H4 (cell line): ENCODE data around the gene ALPL. TPM values are rescaled to one million over a fixed set of nuclear protein-coding genes. Genes with fewer than 3 reads are reported as not detected.

Experiments
- DNase-seq: peaks from one replicate; pipeline ENCODE4 v3.0.0-alpha.2; 2015; ENCODE audit warnings: low spot score
- total RNA-seq: library from RNA; depleted of rRNA; stranded (reverse); fragments of >200 nt; shearing (Covaris generic); gene quantifications from 2 replicates; pipeline ENCODE4 v1.2.3, GENCODE V29; 2014

The ALPL gene
- total RNA-seq, 1 experiment from 2014 or later, result not detected

DNA sequence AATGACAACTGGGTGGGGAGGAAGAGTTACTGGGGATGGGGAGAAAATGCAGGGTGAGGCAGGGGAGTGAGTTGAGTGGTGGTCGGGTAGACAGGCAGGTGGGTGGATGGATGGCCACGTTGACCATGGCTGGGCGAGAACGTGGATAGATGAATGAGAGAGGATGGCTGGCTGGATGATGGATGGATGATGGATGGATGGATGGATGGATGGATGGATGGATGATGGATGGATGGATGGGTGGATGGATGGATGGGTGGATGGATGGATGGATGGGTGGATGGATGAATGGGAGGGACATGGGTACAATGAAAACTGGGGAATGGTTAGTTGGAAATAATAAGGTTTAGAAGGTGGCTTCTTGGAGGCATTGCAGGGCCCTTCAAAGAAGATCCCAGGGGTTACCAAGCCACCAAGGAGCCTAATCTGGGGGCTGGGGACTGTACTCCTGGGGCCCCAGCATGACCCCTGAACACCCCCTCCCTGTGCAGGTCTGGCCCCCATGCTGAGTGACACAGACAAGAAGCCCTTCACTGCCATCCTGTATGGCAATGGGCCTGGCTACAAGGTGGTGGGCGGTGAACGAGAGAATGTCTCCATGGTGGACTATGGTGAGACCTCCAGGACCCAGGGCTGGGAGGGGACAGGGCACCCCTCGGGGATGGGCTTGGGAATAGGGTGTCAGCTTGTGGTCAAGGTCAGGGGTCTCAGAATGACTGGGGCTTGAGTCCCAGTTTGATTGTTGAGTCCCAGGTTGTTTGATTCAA is 67.0 kb downstream of the ALPL start:
- no peak for DNase-seq

DNA sequence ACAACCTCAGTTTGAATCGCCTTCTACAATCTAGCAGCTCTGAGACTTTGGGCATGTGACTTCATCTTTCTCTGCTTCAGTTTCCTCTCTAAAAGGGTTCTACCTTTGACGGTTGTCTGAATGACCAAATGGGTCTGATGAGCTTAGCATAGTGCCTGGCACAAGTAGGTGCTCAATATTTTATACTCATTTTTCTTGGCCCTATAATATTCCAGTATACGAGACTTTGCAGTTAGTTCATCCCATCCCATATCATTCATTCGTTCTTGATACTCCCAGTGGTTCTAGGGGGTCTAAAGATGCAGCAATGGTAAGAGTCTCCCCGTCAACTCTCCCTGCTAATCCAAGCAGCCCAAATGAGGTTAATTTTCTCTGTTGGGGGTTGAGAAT is 67.6 kb downstream of the ALPL start:
- DNase-seq, result no peak

DNA sequence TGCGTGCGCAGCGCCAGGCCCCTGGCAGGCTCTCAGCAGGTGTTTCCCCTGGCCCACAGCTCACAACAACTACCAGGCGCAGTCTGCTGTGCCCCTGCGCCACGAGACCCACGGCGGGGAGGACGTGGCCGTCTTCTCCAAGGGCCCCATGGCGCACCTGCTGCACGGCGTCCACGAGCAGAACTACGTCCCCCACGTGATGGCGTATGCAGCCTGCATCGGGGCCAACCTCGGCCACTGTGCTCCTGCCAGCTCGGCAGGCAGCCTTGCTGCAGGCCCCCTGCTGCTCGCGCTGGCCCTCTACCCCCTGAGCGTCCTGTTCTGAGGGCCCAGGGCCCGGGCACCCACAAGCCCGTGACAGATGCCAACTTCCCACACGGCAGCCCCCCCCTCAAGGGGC is 68.1 kb downstream of the ALPL start:
- DNase-seq, result no peak

- DNase-seq, result no peak
Measured at GRCh38 chr1:21577933-21578332, 68.7 kb downstream of the ALPL start.

GRCh38 chr1:21579791-21580190 is 70.6 kb downstream of the ALPL start:
- DNase-seq, result no peak

- DNase-seq, result no peak
Measured at GRCh38 chr1:21584096-21584495, 74.9 kb downstream of the ALPL start.

GRCh38 chr1:21585037-21585436 is 75.8 kb downstream of the ALPL start:
- DNase-seq, result no peak

DNA sequence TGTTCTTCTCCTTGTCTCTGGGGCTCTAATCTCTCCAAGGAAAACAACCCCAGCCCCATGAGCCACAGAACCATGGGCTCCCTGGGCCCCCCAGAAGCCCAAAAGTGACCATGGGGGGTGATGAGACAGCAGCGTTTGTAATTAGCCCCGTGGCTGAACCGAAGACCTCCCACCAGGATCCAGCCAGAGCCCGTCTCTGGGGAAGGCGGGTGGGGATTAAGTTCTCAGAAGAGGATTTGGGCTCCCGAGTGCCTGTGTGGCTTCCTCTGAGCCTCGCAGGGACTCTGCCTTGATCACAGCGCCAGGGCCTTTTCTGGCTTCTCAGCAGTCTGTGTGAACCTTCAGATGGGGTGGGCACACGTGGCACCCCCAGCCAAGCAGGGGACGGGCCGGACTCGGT is 77.0 kb downstream of the ALPL start:
- DNase-seq, result no peak

DNA sequence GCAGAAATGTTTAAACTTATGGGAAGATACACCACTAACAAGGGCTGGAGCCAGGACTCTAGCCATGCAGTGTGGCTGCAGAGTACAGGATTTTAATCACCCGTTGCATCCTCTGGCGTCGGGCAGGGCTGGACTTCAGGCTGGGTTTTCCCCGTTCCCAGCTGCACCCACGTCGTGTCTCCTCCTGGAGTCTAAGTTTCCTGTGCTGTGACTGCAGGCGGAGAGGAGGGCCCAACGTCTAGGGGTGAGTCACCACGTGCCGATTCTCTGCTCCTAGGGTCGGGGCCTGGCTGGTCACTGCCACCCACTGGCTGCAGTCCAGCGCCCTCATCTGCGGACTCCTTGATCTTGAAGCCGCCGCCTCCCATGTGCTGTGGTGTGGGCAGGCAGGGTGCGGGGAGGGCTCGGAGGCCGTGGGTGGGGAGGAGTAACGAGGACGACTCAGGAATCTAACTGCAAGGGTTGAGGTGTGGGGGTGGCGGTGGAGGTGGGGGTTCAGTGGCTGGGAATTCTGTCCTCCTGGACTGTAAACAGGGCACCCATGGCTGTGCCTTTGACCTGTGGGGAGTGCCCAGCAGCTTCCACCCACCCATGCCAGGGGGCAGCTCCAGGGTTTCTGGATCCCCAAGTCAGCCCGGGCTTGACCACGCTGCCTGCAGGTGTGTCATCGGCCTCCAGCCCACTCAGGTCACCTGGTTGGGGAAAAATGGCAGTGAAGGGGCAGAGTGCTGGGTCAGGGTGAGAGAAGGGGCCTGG is 77.8 kb downstream of the ALPL start:
- peak; percentile 89 for DNase-seq

GRCh38 chr1:21587602-21587953 is 78.4 kb downstream of the ALPL start:
- no peak for DNase-seq

- no peak for DNase-seq
Measured at GRCh38 chr1:21589618-21590017, 80.4 kb downstream of the ALPL start.

DNA sequence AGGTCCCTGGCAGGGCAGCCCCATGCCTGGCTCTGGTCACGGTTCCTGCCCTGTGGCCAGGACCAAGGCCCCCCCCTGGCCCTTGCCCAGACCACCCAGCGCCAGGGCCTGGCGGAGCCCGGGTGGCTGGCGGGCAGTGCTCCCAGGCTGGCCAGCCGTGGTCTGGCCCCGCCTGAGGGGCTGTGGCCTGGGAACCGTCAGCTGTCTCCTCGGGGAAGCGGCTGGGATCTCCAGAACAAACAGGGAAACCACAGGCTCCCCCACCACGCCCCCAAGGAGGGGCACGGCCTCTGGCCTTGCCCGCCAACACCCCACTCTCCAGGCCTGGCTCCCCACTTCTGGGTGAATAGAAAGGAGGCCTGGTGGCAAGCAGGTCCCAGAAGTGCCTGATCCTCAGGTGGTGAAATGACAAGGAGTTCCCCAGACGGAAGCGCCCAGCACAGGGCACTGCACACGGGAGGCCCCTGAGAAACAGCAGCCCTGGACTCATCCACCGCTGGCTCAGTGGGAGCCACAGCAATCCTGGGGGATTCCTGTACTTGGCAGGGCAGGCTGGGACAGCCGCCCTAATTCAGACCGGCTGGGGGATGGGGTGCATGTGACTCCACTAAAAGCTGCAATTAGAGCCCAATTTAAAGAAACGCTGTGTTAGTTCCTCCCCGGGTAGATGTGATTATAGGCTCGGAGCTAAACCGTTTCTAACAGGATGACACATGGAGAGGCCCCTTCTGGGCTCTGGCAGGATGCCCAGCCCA is 81.1 kb downstream of the ALPL start:
- no peak for DNase-seq

DNA sequence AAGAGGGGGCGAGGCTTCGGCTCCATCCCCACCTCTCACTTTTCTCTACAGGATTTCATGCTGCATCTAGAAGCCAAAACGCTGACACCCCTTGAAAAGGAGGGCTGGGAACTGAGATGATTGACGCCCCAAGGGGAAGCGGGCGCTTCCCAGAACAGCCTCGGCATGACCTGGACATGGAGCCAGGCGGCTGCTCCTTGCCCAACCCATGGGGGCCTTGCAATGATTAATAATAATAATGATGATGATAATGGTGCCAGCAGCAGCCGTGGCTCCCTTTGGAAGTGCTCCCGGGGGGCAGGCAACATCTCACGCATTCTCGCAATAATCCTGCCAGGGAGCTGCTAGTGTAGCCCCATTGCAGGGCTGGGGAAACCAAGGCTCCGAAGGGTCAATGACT is 81.7 kb downstream of the ALPL start:
- no peak for DNase-seq

DNA sequence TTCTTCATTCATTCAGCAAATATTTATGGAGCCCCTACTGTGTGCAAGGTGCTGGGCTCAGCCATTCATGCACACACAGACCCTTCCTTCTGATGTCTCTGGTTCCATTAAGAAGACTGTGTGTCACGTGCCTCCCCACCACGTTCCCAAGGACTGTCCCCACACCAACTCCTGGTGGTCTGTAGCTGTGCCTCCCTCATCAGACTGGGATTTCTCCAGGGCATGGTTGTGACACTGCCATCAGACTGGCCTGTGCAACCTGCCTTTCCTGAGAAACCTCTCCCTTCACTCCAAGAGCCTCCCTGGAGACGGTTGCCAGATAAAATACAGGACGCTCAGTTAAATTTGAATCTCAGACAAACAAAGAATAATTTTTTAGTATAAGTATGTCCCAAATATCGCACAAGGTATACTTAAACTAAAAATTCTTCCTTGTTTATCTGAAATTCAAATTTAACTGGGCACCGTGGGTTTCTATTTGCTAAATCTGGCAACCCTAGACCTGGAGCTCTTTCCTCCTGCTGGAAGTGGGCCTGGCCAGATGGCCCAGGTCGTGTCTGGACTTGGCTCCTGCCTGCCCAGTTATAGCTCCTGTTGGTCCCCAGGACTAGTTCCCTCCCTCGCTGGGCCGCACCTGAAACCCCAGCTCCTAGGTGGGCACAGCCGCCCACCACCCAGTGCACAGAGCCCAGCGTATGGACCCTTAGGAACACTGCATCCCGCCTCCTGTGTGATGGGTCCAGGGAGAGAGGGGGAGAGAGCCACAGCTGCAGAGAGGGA is 83.1 kb downstream of the ALPL start:
- DNase-seq, result no peak

DNA sequence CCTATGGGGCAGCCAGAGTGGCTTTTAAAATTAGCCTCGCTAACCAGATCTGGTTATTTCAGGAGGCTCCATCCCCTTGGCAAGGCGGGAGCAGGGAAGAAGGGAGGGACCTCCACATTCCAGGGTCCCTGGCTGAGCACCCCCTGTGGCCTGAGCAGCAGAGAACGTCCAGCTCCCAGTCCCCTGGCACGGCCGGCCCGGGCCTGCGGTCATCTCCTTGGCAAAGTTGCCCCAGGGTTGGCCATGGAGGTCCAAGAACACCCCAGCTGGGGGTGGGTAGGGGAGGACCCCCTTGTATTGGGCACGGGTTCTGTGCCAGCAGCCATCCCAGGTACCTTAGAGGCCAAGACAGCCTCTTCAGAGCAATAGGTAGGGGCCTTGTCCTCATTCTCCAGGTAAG is 84.0 kb downstream of the ALPL start:
- no peak for DNase-seq

GRCh38 chr1:21594501-21594900 is 85.3 kb downstream of the ALPL start:
- no peak for DNase-seq

- peak; percentile 32 for DNase-seq
Measured at GRCh38 chr1:21594935-21595897, 86.0 kb downstream of the ALPL start.

DNA sequence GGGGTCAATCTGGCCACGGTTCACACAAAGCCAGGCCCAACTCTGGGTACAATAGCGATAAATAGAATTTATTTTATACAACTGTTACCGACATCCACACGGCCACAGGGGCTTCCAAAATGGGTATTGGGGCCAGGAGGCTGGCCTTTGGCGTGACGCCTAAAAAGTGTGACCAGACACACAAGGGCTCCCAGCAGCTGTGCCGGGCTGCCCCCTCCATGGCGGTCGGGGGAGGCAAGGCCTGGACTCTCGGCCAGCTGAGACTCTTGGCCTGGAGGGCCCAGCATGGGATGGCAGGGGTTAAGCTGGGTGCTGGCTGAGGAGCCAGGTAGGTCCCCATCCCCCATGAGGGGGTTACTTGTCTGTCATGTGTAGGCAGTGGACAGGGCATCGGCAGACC is 87.0 kb downstream of the ALPL start:
- no peak for DNase-seq

GRCh38 chr1:21596628-21597027 is 87.4 kb downstream of the ALPL start:
- no peak for DNase-seq

- DNase-seq, result no peak
Measured at GRCh38 chr1:21597753-21598152, 88.5 kb downstream of the ALPL start.

DNA sequence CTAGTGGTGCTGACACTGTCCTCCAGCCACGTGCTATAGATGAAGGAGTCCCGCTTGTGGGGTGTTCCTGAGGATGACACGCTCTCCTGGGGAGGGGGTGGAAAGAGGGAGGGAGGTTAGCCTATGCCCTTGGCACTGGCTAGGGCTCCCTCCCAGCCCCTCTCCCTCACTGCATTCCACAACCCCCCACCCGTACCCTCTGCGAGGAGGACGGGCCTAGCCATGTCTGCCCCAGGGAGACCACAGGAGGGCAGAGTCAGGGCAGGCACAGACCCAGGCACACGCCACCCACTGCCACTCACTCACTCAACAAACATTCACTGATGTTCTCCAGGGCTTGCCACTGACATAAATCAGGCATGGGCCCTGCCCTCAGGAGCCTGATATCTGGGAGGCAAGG is 89.2 kb downstream of the ALPL start:
- DNase-seq, result no peak
